C4-2B (cell line): ENCODE results near the gene MINDY4.

Source experiments
- ZFX ChIP-seq: fragments of 450-650 bp; IDR thresholded peaks from 2 replicates; pipeline ENCODE4 v1.6.1; 2017
- TF ChIP-seq, protein P1 (sequence below): fragments of 450-650 bp; conservative IDR thresholded peaks from 2 replicates; pipeline ENCODE4 v1.5.1; 2017; ENCODE audit warnings: mild to moderate bottlenecking

DNA sequence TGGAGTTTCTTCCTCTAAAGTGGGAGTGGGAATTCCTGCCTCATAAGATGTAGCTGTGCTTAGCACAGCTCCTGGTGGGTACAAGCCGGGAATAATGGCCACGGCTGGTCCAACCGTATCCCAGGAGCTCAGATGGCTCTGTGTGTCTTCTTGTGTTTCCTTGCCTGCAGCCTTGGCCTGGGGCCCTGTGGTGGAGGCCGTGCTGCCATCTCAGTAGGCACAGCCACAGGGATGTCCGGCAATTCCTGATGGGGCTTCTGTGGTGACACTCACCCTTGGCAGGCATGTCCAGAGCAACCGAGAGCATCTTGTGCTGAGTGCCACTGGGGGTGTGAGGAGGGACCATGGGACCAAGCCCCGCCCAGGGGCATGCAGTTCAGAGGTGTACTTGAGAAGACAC, 90.4 kb downstream of the MINDY4 start:
- TF ChIP-seq, protein P1, sequence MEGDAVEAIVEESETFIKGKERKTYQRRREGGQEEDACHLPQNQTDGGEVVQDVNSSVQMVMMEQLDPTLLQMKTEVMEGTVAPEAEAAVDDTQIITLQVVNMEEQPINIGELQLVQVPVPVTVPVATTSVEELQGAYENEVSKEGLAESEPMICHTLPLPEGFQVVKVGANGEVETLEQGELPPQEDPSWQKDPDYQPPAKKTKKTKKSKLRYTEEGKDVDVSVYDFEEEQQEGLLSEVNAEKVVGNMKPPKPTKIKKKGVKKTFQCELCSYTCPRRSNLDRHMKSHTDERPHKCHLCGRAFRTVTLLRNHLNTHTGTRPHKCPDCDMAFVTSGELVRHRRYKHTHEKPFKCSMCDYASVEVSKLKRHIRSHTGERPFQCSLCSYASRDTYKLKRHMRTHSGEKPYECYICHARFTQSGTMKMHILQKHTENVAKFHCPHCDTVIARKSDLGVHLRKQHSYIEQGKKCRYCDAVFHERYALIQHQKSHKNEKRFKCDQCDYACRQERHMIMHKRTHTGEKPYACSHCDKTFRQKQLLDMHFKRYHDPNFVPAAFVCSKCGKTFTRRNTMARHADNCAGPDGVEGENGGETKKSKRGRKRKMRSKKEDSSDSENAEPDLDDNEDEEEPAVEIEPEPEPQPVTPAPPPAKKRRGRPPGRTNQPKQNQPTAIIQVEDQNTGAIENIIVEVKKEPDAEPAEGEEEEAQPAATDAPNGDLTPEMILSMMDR = no peak
- no peak for TF ChIP-seq ZFX
